GM12801 (cell line): ENCODE measurements around the gene NLRP3.

Experiments
- TF ChIP-seq, protein P1 (sequence below): IDR thresholded peaks from one replicate; pipeline ENCODE4 v1.5.1; 2011; ENCODE audit warnings: control low read depth; ENCODE audit not compliant: insufficient read length; ENCODE audit errors: extremely low read depth

NLRP3 gene

GRCh38 chr1:247406014-247406656 lies 9.8 kb upstream of the NLRP3 start:
- TF ChIP-seq, protein P1, sequence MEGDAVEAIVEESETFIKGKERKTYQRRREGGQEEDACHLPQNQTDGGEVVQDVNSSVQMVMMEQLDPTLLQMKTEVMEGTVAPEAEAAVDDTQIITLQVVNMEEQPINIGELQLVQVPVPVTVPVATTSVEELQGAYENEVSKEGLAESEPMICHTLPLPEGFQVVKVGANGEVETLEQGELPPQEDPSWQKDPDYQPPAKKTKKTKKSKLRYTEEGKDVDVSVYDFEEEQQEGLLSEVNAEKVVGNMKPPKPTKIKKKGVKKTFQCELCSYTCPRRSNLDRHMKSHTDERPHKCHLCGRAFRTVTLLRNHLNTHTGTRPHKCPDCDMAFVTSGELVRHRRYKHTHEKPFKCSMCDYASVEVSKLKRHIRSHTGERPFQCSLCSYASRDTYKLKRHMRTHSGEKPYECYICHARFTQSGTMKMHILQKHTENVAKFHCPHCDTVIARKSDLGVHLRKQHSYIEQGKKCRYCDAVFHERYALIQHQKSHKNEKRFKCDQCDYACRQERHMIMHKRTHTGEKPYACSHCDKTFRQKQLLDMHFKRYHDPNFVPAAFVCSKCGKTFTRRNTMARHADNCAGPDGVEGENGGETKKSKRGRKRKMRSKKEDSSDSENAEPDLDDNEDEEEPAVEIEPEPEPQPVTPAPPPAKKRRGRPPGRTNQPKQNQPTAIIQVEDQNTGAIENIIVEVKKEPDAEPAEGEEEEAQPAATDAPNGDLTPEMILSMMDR, result no peak

DNA sequence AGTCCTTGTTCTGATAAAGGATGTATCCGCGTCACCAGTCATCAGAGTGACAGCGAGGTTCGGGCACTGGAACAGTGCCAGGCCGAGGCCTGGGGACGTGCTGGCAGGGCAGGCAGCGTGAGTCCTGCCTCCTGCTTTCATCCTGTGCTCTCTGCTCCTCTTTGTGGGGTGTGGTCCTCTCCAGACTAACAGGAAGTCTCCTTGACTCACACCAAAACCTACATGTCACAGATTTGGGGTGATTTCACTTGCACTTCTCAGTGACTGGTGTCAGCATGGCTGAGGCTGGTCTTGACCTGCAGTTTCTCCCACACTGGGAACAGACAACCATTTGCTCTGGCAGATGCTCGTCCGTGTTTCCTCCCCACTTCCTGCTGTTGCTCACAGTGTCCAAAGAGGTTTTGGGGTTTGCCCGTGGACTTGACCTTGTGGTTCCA lies 8.8 kb upstream of the NLRP3 start:
- TF ChIP-seq, protein P1, result no peak

- TF ChIP-seq, protein P1, result no peak
Measured at GRCh38 chr1:247408100-247408499, 7.9 kb upstream of the NLRP3 start.

GRCh38 chr1:247409869-247410544 lies 6.0 kb upstream of the NLRP3 start:
- TF ChIP-seq, protein P1, result no peak

- TF ChIP-seq, protein P1, result no peak
Measured at GRCh38 chr1:247411621-247412327, 4.2 kb upstream of the NLRP3 start.

DNA sequence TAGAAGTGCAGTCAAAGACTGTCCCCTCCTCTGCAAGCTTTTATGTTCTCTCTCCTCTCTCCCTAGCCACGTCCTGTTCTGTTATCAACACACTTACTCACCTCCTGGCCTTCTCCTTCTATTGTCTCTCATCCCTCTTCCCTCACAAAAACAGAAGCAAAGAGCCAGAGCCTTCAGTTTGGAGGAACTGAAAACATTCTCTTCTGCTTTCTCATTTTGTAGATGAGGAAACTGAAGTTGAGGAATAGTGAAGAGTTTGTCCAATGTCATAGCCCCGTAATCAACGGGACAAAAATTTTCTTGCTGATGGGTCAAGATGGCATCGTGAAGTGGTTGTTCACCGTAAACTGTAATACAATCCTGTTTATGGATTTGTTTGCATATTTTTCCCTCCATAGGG lies 1.9 kb downstream of the NLRP3 start:
- TF ChIP-seq, protein P1, result no peak

GRCh38 chr1:247419336-247419735 lies 3.4 kb downstream of the NLRP3 start:
- TF ChIP-seq, protein P1, result no peak
